Prostate gland (tissue), 2 donors: ENCODE results near the gene MAGI2.

Experiments used
- CTCF ChIP-seq, 4 experiments: fragments of 200-600 bp in 2 of 4; fragments of 450-650 bp in 2 of 4; sonication (generic) in 2 of 4; IDR thresholded peaks; 1 replicate in 3 of 4; 2 replicates in 1 of 4; pipeline ENCODE4 v1.5.1; 2016 to 2019; ENCODE audit warnings: antibody characterized with exemption in 4 of 4, mild to moderate bottlenecking in 2 of 4, moderate library complexity in 2 of 4
- POLR2A ChIP-seq: fragments of 450-650 bp; IDR thresholded peaks from one replicate; pipeline ENCODE4 v1.6.1; 2016; ENCODE audit warnings: antibody characterized with exemption, mild to moderate bottlenecking
- POLR2AphosphoS5 ChIP-seq: sonication (generic); formaldehyde crosslinking; IDR thresholded peaks from one replicate; pipeline ENCODE4 v1.6.1; 2017; ENCODE audit warnings: antibody characterized with exemption

- TF ChIP-seq CTCF (IDR thresholded peaks at IDR 0.05) (no peak), POLR2AphosphoS5 (no peak), POLR2A (no peak)
These were observed 1415.9 kb downstream of the MAGI2 start for GRCh38 chr7:78037603-78038002.
